ELF-1 (cell line): Measurements from ENCODE around the gene TNFRSF8.
"Not testable (repeated sequence)": the region's sequence is repeated elsewhere in the genome, so short reads cannot be mapped to it uniquely, and the experiment has no call there.

ENCODE experiments used
- DNase-seq: peaks from one replicate; pipeline ENCODE4 v3.0.0-alpha.2; 2016; ENCODE audit warnings: low read depth, low spot score

TNFRSF8 gene

GRCh38 chr1:12063141-12064072 is at the start of gene TNFRSF8:
TNFRSF8 (plus strand) TSS chr1:12063303; CDS start chr1:12063599, 296 bp downstream.
- DNase-seq: peak; percentile 62

GRCh38 chr1:12014141-12014991 is 48.7 kb upstream of the TNFRSF8 start:
- DNase-seq: no peak

GRCh38 chr1:12015001-12015491 is 48.1 kb upstream of the TNFRSF8 start:
- DNase-seq: no peak

- no peak for DNase-seq
These were observed 47.6 kb upstream of the TNFRSF8 start for GRCh38 chr1:12015499-12015898.

- DNase-seq: no peak
These were observed 46.9 kb upstream of the TNFRSF8 start for GRCh38 chr1:12016182-12016581.

- DNase-seq: no peak
These were observed 43.1 kb upstream of the TNFRSF8 start for GRCh38 chr1:12019858-12020509.

GRCh38 chr1:12021616-12022015 is 41.5 kb upstream of the TNFRSF8 start:
- DNase-seq: no peak

GRCh38 chr1:12022036-12022435 is 41.1 kb upstream of the TNFRSF8 start:
- no peak for DNase-seq

GRCh38 chr1:12026586-12026985 is 36.5 kb upstream of the TNFRSF8 start:
- no peak for DNase-seq

GRCh38 chr1:12028248-12028647 is 34.9 kb upstream of the TNFRSF8 start:
- DNase-seq: no peak

- DNase-seq: no peak
These were observed 34.1 kb upstream of the TNFRSF8 start for GRCh38 chr1:12028957-12029511.

GRCh38 chr1:12029720-12030339 is 33.3 kb upstream of the TNFRSF8 start:
- no peak for DNase-seq

GRCh38 chr1:12031039-12031980 is 31.8 kb upstream of the TNFRSF8 start:
- DNase-seq: peak; percentile 46

GRCh38 chr1:12032161-12032621 is 30.9 kb upstream of the TNFRSF8 start:
- DNase-seq: no peak

- DNase-seq: not testable (repeated sequence)
These were observed 29.7 kb upstream of the TNFRSF8 start for GRCh38 chr1:12033441-12033840.

- DNase-seq: no peak
These were observed 28.7 kb upstream of the TNFRSF8 start for GRCh38 chr1:12034381-12034801.

GRCh38 chr1:12035312-12035711 is 27.8 kb upstream of the TNFRSF8 start:
- DNase-seq: no peak

- no peak for DNase-seq
These were observed 25.4 kb upstream of the TNFRSF8 start for GRCh38 chr1:12037486-12038355.
